Esophagus squamous epithelium (tissue), 4 donors: ENCODE data around the gene MAP1B.

Experiments used
- POLR2A ChIP-seq, 4 donors: fragments of 450-650 bp; IDR thresholded peaks; one replicate each; pipeline ENCODE4 v1.6.1; 2017; ENCODE audit warnings: antibody characterized with exemption in 4 of 4, mild to moderate bottlenecking in 4 of 4, moderate library complexity in 3 of 4
- TF ChIP-seq, protein P1 (sequence below), 6 experiments: fragments of 450-650 bp in 4 of 6; fragments of 200-600 bp in 2 of 6; sonication (generic) in 2 of 6; IDR thresholded peaks; one replicate each; pipeline ENCODE4 v1.5.1; 2016 to 2019; ENCODE audit warnings: antibody characterized with exemption in 6 of 6, mild to moderate bottlenecking in 4 of 6, moderate library complexity in 4 of 6

DNA sequence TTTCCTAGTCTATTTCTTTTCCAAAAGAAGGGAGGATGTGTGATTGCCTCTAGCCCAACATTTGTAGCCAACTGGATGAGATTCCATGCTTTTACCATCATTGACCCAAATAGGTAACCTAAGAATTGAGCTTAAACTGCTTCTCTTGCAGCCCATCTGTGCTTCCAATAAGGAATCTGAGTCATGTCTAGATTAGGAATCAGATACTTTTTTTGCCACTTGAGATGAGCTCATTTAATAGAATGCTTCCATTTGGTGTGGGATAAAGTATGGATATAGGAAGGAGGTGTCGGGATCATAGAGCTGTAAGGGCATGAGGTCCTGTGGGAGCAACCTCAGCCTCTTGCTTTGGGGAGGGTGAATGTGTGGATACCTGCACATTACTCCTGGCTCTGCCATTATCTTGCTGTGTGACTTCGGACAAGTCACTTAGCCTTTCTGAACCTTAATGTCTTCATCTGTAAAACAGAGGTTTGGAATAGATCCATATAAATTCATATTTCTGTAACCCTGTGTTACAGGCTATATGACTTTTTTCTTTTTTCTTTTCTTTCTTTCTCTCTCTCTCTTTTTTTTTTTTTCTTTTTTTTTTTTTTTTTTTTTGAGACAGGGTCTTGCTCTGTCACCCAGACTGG, 56.2 kb downstream of the MAP1B start:
- TF ChIP-seq, protein P1, sequence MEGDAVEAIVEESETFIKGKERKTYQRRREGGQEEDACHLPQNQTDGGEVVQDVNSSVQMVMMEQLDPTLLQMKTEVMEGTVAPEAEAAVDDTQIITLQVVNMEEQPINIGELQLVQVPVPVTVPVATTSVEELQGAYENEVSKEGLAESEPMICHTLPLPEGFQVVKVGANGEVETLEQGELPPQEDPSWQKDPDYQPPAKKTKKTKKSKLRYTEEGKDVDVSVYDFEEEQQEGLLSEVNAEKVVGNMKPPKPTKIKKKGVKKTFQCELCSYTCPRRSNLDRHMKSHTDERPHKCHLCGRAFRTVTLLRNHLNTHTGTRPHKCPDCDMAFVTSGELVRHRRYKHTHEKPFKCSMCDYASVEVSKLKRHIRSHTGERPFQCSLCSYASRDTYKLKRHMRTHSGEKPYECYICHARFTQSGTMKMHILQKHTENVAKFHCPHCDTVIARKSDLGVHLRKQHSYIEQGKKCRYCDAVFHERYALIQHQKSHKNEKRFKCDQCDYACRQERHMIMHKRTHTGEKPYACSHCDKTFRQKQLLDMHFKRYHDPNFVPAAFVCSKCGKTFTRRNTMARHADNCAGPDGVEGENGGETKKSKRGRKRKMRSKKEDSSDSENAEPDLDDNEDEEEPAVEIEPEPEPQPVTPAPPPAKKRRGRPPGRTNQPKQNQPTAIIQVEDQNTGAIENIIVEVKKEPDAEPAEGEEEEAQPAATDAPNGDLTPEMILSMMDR (IDR thresholded peaks at IDR 0.05), result no peak
- no peak for TF ChIP-seq POLR2A (IDR thresholded peaks at IDR 0.05)
